ENCODE data around the gene BCKDK.
"Not testable (repeated sequence)": the region's sequence is repeated elsewhere in the genome, so short reads cannot be mapped to it uniquely, and the experiment has no call there.

Gene BCKDK

GRCh38 chr16:31142109-31143010 lies 34.2 kb downstream of the BCKDK start:
- peak; percentile 100 for DNase-seq (ENCODE audit: low spot score)

DNA sequence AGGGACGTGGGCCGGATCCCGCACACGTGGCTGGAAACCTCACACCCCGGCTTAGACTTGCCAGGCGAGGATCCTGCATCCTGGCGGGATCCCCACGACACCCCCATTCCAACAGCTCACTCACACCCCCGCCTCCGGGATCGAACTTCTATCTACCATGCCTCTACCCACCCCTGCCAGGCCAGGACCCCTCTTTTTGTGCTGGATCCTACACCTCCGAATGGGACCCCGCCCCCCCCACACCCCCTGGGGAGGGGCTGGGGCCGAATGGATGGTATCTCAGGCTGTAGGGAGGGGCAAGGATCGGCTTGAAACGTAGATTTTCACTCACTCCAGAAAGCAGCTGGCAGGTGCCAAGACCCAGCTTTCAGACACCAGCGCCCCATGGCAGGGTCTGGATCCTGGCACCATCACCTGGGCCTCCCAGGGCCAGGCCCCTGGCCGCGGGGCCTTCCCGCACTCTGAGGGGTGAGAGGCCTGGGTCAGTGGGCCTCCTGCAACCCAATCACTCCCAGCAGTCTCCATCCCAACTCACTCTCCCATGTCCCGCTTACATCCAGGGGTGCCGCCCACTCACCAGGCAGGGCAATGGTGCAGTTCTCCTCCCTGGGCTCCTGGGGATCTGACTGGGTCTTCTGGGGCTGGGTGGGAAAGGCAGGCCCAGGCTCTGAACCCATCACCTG lies 35.0 kb downstream of the BCKDK start:
- DNase-seq (ENCODE audit: low spot score) = no peak

GRCh38 chr16:31143694-31144148 lies 35.5 kb downstream of the BCKDK start:
- DNase-seq (ENCODE audit: low spot score) = no peak

GRCh38 chr16:31144418-31144817 lies 36.2 kb downstream of the BCKDK start:
- DNase-seq (ENCODE audit: low spot score) = not testable (repeated sequence)

DNA sequence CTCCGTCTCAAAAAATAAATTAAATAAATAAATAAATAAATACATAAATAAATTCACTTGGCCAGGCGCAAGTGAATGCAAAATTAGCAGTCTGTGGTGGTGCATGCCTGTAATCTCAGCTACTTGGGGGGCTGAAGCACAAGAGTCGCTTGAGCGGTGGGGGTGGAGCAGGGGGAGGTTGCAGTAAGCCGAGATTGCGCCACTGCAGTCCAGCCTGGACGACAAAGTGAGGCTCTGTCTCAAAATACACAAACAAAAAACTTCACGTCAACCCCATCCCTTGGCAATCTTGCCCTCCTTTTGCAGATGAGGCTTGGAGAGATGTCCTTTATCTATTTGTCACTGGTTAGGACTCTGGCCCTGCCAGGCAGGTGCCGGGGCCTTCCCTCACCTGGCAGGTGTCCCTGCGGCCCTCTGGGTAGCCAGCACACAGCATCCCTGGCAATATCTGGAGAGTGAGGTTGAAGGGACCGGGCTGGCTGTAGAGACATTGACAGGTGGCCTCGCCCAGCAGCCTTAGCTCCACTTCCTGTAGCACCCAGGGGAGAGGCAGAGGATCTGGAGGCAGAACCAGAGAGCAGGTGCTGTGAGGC lies 37.3 kb downstream of the BCKDK start:
- no peak for DNase-seq (ENCODE audit: low spot score)

GRCh38 chr16:31147574-31147973 lies 39.4 kb downstream of the BCKDK start:
- no peak for DNase-seq (ENCODE audit: low spot score)

DNA sequence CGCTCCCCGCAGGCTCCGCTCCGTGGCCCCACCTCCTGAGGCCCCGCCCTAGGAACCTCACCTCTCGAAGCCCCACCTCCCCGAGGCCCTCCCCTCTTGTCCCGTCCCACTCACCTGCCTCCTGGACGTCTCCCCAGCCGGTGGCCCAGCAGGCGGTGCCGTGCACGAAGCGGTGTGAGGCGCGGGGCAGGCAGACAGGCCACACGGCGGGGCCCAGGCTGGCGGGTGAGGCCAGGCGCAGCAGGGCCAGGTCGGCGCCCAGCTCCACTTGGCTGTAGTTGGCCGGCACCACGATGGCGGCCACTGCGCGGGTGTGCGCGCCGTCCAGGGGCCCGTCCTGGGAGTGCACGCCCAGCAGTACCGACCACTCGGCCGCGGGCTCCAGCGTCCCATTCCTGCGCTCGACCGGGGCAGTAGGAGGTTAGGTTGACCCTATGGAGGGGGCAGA lies 40.1 kb downstream of the BCKDK start:
- no peak for DNase-seq (ENCODE audit: low spot score)

DNA sequence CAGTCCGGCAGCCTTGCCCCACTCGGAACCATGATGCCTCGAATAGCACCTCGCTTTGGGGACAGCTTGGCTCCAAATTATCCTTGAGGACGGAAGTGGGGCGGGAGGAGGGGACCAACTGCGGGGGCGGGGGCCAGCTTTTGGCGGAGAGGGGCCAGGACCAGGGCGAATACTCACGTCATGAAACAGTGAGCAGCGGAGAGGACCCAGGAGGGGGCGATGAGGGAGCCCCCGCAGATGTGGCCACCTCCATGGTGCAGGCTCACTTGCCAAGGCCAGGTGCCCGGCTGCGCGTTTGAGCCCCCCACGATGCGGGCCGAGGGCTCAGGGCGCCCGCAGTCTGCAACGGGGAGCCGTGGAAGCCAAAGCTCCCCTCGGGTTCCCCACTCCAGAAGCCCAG lies 40.7 kb downstream of the BCKDK start:
- DNase-seq (ENCODE audit: low spot score) = no peak

GRCh38 chr16:31149332-31149731 lies 41.1 kb downstream of the BCKDK start:
- DNase-seq (ENCODE audit: low spot score) = no peak

DNA sequence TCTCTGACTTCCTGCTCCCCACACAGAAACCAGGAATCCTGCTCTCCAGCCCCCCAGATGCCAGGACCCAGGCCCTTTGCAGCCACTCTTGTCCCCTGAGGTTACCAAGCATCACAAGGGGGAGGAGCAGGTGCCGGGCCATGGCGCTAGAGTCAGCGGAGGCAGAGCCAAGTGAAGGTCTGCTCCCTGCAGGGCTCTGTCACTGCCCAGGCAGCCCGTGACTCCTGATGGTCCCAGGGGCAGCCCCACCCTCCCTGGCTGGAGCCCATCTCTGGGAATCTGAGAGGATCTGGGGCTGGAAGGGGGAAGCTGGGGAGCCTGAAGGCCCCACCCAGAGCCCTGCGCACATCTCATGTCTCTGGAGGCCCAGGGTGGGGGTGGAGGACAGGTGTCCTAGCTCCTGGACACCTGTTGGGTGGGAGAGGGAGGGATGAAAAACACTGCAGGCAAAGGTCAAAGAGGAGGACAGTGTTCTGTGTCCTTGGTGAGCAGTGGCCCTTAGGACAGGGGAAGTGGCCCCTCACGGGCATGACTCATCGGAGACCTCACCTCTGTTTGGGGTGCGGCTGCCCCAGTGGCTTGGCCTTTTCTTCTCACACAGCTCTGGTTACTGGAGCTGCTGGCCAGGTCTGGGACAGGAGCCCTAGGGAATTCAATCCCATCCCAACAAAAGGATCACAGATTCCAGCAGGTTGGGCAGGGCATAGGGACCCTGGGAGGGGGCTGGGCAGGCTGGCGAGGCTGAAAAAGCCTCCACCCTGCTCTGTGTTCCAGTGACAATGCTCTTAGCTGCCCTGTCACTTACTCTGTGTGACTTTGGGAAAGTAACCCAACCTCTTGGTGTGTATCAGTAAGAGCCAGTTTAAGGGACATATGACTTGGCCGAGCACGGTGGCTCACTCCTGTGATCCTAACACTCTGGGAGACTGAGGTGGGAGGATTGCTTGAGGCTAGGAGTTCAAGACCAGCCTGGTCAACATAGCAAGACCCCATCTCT lies 42.0 kb downstream of the BCKDK start, which contains the start of gene PRSS36:
Gene PRSS36, minus strand, starts transcription at position 173 of the 997 bp plus-strand sequence. Its CDS starts 31 bp downstream, at position 142.
- no peak for DNase-seq (ENCODE audit: low spot score)

- not testable (repeated sequence) for DNase-seq (ENCODE audit: low spot score)
These were observed 42.8 kb downstream of the BCKDK start for GRCh38 chr16:31150976-31151375.

DNA sequence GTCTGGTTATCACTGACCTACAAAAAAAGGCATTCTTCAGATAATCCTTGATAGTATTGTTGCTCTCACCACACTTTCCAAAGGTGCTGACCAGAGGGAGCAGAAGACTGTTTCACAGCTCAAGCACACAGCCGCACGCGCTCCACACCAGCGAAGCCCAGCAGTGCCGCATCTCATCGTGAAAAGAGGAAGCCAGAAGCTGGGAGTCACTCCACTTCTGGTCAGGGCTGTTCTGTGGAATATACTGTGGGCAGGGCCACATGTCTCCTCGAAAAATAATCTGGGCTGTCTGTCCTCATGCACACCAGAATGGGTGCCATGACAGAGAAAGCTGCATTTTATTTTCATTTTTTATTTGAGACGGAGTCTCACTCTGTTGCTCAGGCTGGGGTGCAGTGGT lies 49.0 kb downstream of the BCKDK start:
- no peak for DNase-seq (ENCODE audit: low spot score)
